Measurements from ENCODE around the gene SLC38A10.

The SLC38A10 gene

GRCh38 chr17:81260641-81261040 lies 34.5 kb downstream of the SLC38A10 start:
- intact Hi-C loops (cut with DNase I): no loop called here

GRCh38 chr17:81260171-81260570 lies 34.9 kb downstream of the SLC38A10 start:
- intact Hi-C loops (cut with DNase I): no loop called here
- no peak for DNase-seq

More at GRCh38 chr17:81260641-81261040, 34.5 kb downstream of the SLC38A10 start:
- DNase-seq: no peak

- intact Hi-C loops (cut with DNase I): no loop called here
- DNase-seq: no peak
Measured at GRCh38 chr17:81259058-81259605, 36.0 kb downstream of the SLC38A10 start.

GRCh38 chr17:81258292-81258691 lies 36.8 kb downstream of the SLC38A10 start:
- intact Hi-C loops (cut with DNase I): no loop called here
- DNase-seq: no peak

- no peak for DNase-seq
- intact Hi-C loops (cut with DNase I): no loop called here
Measured at GRCh38 chr17:81257533-81257932, 37.6 kb downstream of the SLC38A10 start.

- DNase-seq: no peak
Measured at GRCh38 chr17:81256616-81257015, 38.5 kb downstream of the SLC38A10 start.

GRCh38 chr17:81254955-81255717 lies 40.0 kb downstream of the SLC38A10 start:
- intact Hi-C loops (cut with DNase I): loop anchor here (1.0 kb wide), 1 partner anchor 229 kb away; no protein-coding TSS in a partner anchor
- peak in 9 of 10 donors; percentile 45 to 93 (median 61) for DNase-seq

More at GRCh38 chr17:81256616-81257015, 38.5 kb downstream of the SLC38A10 start:
- intact Hi-C loops (cut with DNase I): no loop called here

- peak in 7 of 10 donors; percentile 53 to 91 (median 65) for DNase-seq
- intact Hi-C loops (cut with DNase I): loop anchor here (1.0 kb wide), 1 partner anchor 348 kb away; no protein-coding TSS in a partner anchor
Measured at GRCh38 chr17:81253358-81254131, 41.6 kb downstream of the SLC38A10 start.

GRCh38 chr17:81252987-81253329 lies 42.1 kb downstream of the SLC38A10 start:
- intact Hi-C loops (cut with DNase I): loop anchor here (1.0 kb wide), 1 partner anchor 348 kb away; no protein-coding TSS in a partner anchor
- DNase-seq: no peak

- no peak for DNase-seq
- intact Hi-C loops (cut with DNase I): no loop called here
Measured at GRCh38 chr17:81252326-81252986, 42.7 kb downstream of the SLC38A10 start.

- intact Hi-C loops (cut with DNase I): no loop called here
- DNase-seq: no peak
Measured at GRCh38 chr17:81251709-81252301, 43.3 kb downstream of the SLC38A10 start.

GRCh38 chr17:81251094-81251708 lies 43.9 kb downstream of the SLC38A10 start:
- no peak for DNase-seq
- intact Hi-C loops (cut with DNase I): no loop called here

- intact Hi-C loops (cut with DNase I): no loop called here
- DNase-seq: peak in 4 of 10 donors; percentile 4 to 81 (median 42)
Measured at GRCh38 chr17:81250286-81251093, 44.6 kb downstream of the SLC38A10 start.

- DNase-seq: peak in 4 of 10 donors; percentile 6 to 68 (median 38)
- intact Hi-C loops (cut with DNase I): no loop called here
Measured at GRCh38 chr17:81249223-81250040, 45.7 kb downstream of the SLC38A10 start.

GRCh38 chr17:81248649-81249048 lies 46.5 kb downstream of the SLC38A10 start:
- intact Hi-C loops (cut with DNase I): no loop called here
- peak in 5 of 10 donors; percentile 6 to 80 (median 39) for DNase-seq

GRCh38 chr17:81247339-81247990 lies 47.6 kb downstream of the SLC38A10 start:
- intact Hi-C loops (cut with DNase I): no loop called here
- peak in 2 of 10 donors; percentile 51 to 74 for DNase-seq

GRCh38 chr17:81246679-81247338 lies 48.3 kb downstream of the SLC38A10 start:
- intact Hi-C loops (cut with DNase I): no loop called here
- peak in 4 of 10 donors; percentile 4 to 83 (median 61) for DNase-seq

Measured in posterior cingulate gyrus (tissue), 11 donors.